Lower lobe of right lung (tissue), 2 donors: ENCODE data around the gene OR6C2. TPM values are rescaled to one million over a fixed set of nuclear protein-coding genes. Genes with fewer than 3 reads are reported as not detected.
"Not testable (repeated sequence)": the region's sequence is repeated elsewhere in the genome, so short reads cannot be mapped to it uniquely, and the experiment has no call there.

ENCODE experiments used
- ATAC-seq, 2 donors: fragments of 200-7000 bp; cut with Tn5 transposase; one replicate each; pipeline ENCODE4 v1.9.1; 2020 to 2022; ENCODE audit warnings: mild to moderate bottlenecking in 2 of 2, moderate library complexity in 2 of 2
- DNase-seq: peaks from one replicate; pipeline ENCODE4 v3.0.0-alpha.2; 2020
- H3K27ac ChIP-seq: fragments of 200-600 bp; one replicate; pipeline ENCODE4 v1.8.0; 2022
- H3K27me3 ChIP-seq: fragments of 200-600 bp; one replicate; pipeline ENCODE4 v1.8.0; 2022; ENCODE audit warnings: low read depth
- H3K36me3 ChIP-seq: fragments of 200-600 bp; one replicate; pipeline ENCODE4 v1.8.0; 2022; ENCODE audit warnings: mild to moderate bottlenecking
- H3K4me1 ChIP-seq: fragments of 200-600 bp; one replicate; pipeline ENCODE4 v1.8.0; 2022
- H3K4me3 ChIP-seq: fragments of 200-600 bp; one replicate; pipeline ENCODE4 v1.8.0; 2022; ENCODE audit warnings: mild to moderate bottlenecking
- H3K9me3 ChIP-seq: fragments of 200-600 bp; one replicate; pipeline ENCODE4 v1.8.0; 2022
- intact Hi-C: fragments of 100-400 bp; cut with DNase I; formaldehyde crosslinking; loops from one replicate; pipeline ENCODE4 v1.11.0; 2022
- total RNA-seq: library from RNA; stranded (reverse); fragmentation: NEBNext Ultra II Directional; extraction: Animal tissue kit (Norgen Biotek cat#: 25700); gene quantifications from one replicate; pipeline ENCODE4 v1.2.1, GENCODE V29; 2021
- TF ChIP-seq, protein P1 (sequence below): fragments of 200-600 bp; IDR thresholded peaks from one replicate; pipeline ENCODE4 v1.8.0; 2022; ENCODE audit warnings: antibody characterized with exemption, mild to moderate bottlenecking
- donor health status: DM: no; HTN: yes; CAD: no; lungs with severe emphysema.

OR6C2 gene
- total RNA-seq, 1 donor from 2014 or later: not detected

DNA sequence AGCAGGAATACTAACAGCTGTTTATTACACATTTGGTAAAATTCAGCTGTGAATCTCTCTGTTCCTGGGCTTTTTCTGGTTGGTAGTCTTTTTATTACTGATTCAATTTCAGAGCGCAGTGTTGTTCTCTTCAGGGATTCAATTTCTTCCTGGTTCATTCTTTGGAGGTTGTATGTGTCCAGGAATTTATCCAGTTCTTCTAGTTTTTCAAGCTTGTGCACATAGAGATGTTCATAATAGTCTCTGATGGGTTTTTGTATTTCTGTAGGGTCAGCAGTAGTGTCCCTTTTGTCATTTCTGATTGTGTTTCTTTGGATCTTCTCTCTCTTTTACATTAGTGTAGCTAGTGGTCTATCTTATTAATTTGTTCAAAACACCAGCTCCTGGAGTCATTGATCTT lies 26.9 kb upstream of the OR6C2 start:
- ATAC-seq: no peak
- no peak overlapping the region for H3K4me3 ChIP-seq

DNA sequence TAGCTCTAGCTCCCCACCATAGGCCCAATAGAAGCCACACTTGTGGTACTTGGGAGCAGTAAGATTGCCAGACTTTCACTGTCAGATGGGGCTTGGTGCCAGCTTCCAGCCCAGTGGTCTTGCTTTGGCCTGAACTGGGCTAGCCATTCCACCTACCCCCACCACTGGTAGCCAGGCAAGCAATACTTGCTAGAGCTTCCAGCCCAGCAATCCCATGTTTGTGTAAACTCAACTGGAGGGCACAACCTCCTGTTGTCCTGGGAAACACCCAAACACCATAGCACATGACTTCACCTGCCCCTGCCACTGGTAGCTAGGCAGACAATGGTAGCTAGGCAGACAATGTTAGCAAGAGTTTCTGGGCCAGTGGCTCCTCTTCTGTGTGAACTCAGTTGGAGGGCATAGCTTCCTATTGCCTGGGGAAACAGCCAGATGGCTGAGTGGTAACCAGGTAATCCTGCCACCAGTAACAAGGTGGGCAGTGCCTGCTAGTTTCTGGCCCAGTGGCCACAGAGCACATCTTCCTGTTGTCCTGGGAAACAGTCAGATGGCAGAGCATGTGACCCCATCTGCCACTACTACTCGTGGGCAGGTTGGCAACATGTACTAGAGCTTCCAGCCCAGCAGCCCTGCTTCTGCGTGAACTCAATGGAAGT lies 23.4 kb upstream of the OR6C2 start:
- DNase-seq (no peak), ATAC-seq (no peak)
- TF ChIP-seq, protein P1, sequence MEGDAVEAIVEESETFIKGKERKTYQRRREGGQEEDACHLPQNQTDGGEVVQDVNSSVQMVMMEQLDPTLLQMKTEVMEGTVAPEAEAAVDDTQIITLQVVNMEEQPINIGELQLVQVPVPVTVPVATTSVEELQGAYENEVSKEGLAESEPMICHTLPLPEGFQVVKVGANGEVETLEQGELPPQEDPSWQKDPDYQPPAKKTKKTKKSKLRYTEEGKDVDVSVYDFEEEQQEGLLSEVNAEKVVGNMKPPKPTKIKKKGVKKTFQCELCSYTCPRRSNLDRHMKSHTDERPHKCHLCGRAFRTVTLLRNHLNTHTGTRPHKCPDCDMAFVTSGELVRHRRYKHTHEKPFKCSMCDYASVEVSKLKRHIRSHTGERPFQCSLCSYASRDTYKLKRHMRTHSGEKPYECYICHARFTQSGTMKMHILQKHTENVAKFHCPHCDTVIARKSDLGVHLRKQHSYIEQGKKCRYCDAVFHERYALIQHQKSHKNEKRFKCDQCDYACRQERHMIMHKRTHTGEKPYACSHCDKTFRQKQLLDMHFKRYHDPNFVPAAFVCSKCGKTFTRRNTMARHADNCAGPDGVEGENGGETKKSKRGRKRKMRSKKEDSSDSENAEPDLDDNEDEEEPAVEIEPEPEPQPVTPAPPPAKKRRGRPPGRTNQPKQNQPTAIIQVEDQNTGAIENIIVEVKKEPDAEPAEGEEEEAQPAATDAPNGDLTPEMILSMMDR: no peak
- no peaks in the 10 kb centered on the region for H3K4me1 ChIP-seq
- H3K9me3 ChIP-seq: no peaks in the 10 kb centered on the region
- H3K27ac ChIP-seq: no peak overlapping the region
- no peaks in the 10 kb centered on the region for H3K27me3 ChIP-seq
- H3K4me3 ChIP-seq: no peak overlapping the region
- intact Hi-C loops: no loop called here
- H3K36me3 ChIP-seq: no peaks in the 10 kb centered on the region

More for the DNA sequence above, 26.9 kb upstream of the OR6C2 start:
- TF ChIP-seq, protein P1: no peak
- Histone ChIP-seq H3K9me3 (no peaks in the 10 kb centered on the region), H3K36me3 (no peaks in the 10 kb centered on the region), H3K4me1 (no peaks in the 10 kb centered on the region), H3K27ac (no peak overlapping the region), H3K27me3 (no peaks in the 10 kb centered on the region)
- intact Hi-C loops: no loop called here
- DNase-seq: no peak

DNA sequence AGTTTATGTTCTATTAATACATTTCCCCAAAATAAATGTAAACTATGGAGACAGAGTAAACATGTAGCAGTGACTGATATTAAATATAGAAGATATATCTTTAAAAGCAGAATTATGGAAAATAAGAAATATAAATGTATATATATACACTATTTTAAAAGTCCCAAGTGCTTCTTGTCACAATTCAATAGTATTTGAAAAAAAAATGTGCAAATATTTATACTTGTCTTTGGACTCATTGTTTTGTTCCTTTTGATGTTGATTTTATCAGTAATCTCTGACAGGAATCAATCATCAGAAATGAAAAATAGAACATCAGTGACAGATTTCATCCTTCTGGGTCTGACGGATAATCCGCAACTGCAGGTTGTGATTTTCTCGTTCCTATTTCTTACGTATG lies 17.9 kb upstream of the OR6C2 start, which contains the start of gene OR6C76:
Gene OR6C76, plus strand, starts transcription at position 301 of the 400 bp plus-strand sequence. Its CDS starts 0 bp downstream, at position 301.
- Histone ChIP-seq H3K4me1 (no peaks in the 10 kb centered on the region), H3K9me3 (no peaks in the 10 kb centered on the region), H3K27ac (no peak within 1 kb of the TSS), H3K36me3 (no peaks in the 10 kb centered on the region), H3K27me3 (no peaks in the 10 kb centered on the region), H3K4me3 (no peak within 1 kb of the TSS)
- DNase-seq (no peak), ATAC-seq (no peak)
- TF ChIP-seq, protein P1: no peak
- intact Hi-C loops: no loop called here

DNA sequence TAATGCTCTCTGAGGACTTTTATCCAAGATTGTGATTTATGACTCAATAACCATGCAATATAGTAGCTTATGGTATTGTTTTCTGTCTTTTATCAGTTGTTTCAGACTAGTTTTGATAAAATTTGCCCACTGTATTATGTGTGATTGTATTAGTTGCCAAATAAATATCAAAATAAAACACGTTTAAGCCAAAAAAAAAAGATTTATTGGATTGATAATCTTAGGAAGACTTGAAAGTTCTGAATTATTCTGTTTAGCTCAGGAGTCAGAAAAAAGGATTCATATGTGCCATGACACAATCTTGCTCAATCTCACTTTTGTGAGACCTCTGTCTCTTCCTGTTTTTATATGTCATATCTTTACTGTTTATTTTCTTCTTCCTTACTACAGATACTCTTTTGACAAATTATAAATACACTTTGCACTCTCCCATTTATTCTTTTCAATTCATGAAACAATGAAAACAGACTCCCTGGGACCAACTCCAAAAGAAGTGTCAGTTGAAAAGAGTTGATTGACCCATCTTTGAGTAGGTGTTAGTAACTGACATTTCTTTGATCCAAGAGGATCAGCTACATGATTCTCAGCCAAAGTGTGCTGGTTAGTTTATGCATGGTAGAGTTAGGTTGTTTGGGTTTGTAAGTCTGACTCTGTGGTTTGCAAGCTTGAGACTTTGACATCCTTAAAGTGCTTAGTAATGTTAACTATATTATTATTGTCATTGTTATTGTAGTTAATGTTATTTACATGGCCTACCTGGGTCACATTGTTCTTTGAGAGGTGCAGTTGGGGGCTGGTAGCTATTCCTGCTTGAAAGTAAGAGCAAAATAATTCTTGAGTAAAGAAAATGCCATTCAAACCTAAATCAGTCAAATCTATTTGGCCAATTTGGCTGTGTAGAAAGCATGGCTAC lies 15.3 kb upstream of the OR6C2 start:
- TF ChIP-seq, protein P1: no peak
- Histone ChIP-seq H3K4me1 (no peaks in the 10 kb centered on the region), H3K27me3 (no peaks in the 10 kb centered on the region), H3K4me3 (no peak overlapping the region), H3K9me3 (no peaks in the 10 kb centered on the region), H3K27ac (no peak overlapping the region), H3K36me3 (no peaks in the 10 kb centered on the region)
- no peak for DNase-seq
- no peak for ATAC-seq
- intact Hi-C loops: no loop called here

DNA sequence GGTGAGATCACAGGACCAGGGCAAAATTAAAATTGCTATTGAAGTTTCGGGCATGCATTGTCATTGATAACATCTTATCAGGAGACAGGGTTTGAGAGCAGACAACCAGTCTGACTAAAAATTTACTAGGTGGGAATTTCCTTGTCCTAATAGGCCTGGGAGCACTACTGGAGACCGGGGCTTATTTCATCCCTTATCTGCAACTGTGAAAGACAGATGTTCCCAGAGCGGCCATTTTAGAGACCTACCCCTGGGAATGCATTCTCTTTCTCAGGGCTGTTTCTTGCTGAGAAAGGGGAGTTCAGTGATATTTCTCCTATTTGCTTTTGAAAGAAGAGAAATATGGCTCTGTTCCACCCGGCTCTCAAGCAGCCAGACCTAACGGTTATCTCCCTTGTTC lies 2.6 kb upstream of the OR6C2 start:
- H3K36me3 ChIP-seq, H3K27me3 ChIP-seq, H3K27ac ChIP-seq, H3K9me3 ChIP-seq, ATAC-seq, H3K4me1 ChIP-seq, intact Hi-C loops, DNase-seq, H3K4me3 ChIP-seq: not testable (repeated sequence)

DNA sequence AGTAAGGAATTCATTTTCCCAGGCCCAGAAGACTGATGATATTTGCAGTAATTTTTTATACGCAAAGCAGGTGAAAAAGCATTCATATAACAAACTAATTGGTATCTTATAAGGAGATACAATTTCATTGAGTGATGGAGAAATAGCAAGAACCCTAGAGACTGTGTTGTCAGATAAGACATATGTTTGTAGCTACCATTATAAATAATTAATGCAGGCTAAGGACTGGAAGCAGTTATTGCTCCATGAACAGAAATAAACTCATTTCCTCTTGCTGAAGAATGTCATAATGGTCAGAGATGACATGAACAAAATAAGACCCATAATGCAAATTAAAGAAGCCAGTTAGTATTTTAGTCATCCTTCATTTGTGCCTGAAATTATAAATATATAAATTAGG lies 1.5 kb downstream of the OR6C2 start:
- Histone ChIP-seq H3K36me3 (no peaks in the 10 kb centered on the region), H3K9me3 (no peaks in the 10 kb centered on the region), H3K4me1 (no peaks in the 10 kb centered on the region), H3K4me3 (no peak overlapping the region), H3K27ac (no peak overlapping the region), H3K27me3 (no peaks in the 10 kb centered on the region)
- DNase-seq (no peak), ATAC-seq (no peak)
- intact Hi-C loops: no loop called here
- TF ChIP-seq, protein P1: no peak
